WI38 (cell line): ENCODE results near the gene GSS.

Experiments used
- H3K4me3 ChIP-seq: 2 replicates; pipeline ENCODE4 v1.5.1; 2011; ENCODE audit warnings: low read depth, mild to moderate bottlenecking, control low read depth, low read length
- TF ChIP-seq, protein P1 (sequence below): IDR thresholded peaks from 2 replicates; pipeline ENCODE4 v1.5.1; 2012; ENCODE audit warnings: low read depth, mild to moderate bottlenecking, control low read depth, low read length

GSS gene

DNA sequence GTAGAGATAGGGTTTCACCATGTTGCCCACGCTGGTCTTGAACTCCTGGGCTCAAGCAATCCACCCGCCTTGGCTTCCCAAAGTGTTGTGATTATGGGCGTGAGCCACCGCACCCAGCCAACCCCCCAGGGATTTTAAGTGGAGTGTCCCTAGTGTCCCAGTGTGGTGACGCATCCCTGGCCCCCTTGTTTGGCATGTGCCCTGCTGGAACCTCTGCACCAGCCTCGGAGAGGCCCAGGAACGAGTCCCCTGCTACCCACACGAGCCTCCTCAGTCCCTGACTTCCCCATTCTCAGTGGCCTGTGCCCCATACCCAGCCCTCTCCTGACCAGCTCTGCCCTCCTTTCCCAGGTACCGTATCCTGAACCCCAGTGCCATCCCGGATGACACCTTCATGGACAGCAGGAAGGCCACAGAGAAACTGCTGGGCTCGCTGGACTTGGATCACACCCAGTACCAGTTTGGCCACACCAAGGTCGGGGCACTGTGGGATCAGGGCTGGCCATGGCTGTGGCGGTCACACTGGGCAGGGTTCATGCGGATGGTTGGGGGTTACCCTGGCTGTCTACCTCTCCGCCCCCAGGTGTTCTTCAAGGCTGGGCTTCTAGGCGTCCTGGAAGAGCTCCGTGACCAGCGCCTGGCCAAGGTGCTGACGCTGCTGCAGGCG, 37.3 kb upstream of the GSS start:
- TF ChIP-seq, protein P1, sequence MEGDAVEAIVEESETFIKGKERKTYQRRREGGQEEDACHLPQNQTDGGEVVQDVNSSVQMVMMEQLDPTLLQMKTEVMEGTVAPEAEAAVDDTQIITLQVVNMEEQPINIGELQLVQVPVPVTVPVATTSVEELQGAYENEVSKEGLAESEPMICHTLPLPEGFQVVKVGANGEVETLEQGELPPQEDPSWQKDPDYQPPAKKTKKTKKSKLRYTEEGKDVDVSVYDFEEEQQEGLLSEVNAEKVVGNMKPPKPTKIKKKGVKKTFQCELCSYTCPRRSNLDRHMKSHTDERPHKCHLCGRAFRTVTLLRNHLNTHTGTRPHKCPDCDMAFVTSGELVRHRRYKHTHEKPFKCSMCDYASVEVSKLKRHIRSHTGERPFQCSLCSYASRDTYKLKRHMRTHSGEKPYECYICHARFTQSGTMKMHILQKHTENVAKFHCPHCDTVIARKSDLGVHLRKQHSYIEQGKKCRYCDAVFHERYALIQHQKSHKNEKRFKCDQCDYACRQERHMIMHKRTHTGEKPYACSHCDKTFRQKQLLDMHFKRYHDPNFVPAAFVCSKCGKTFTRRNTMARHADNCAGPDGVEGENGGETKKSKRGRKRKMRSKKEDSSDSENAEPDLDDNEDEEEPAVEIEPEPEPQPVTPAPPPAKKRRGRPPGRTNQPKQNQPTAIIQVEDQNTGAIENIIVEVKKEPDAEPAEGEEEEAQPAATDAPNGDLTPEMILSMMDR = no peak
- H3K4me3 ChIP-seq = no peak overlapping the region

- H3K4me3 ChIP-seq = no peak overlapping the region
- TF ChIP-seq, protein P1 = no peak
These were observed 35.1 kb upstream of the GSS start for GRCh38 chr20:34990661-34991214.

- H3K4me3 ChIP-seq = no peak overlapping the region
- TF ChIP-seq, protein P1 = no peak
These were observed 34.6 kb upstream of the GSS start for GRCh38 chr20:34990231-34990630.

- no peak overlapping the region for H3K4me3 ChIP-seq
- TF ChIP-seq, protein P1 = no peak
These were observed 34.1 kb upstream of the GSS start for GRCh38 chr20:34989670-34990069.

DNA sequence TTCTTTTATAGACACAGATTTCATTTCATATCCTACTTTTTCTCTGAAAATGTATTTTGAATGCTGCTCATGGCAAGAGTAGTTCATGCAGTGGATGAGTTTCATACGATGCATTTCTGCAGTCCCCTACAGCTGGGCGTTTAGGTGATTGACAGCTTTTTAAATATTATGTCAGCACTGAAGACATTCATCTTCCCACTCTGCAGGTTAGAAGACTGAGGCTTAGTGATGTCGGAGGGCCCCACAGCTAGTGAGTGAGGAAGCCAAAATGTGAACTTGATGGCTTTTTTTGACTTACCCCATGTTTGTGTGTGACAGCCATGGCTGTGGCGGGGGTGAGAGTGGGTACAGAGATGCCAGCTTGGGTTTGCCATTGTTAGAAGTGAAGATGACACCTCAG, 33.5 kb upstream of the GSS start:
- H3K4me3 ChIP-seq = no peak overlapping the region
- TF ChIP-seq, protein P1 = no peak

GRCh38 chr20:34988191-34988540, 32.6 kb upstream of the GSS start:
- no peak overlapping the region for H3K4me3 ChIP-seq
- TF ChIP-seq, protein P1 = no peak

DNA sequence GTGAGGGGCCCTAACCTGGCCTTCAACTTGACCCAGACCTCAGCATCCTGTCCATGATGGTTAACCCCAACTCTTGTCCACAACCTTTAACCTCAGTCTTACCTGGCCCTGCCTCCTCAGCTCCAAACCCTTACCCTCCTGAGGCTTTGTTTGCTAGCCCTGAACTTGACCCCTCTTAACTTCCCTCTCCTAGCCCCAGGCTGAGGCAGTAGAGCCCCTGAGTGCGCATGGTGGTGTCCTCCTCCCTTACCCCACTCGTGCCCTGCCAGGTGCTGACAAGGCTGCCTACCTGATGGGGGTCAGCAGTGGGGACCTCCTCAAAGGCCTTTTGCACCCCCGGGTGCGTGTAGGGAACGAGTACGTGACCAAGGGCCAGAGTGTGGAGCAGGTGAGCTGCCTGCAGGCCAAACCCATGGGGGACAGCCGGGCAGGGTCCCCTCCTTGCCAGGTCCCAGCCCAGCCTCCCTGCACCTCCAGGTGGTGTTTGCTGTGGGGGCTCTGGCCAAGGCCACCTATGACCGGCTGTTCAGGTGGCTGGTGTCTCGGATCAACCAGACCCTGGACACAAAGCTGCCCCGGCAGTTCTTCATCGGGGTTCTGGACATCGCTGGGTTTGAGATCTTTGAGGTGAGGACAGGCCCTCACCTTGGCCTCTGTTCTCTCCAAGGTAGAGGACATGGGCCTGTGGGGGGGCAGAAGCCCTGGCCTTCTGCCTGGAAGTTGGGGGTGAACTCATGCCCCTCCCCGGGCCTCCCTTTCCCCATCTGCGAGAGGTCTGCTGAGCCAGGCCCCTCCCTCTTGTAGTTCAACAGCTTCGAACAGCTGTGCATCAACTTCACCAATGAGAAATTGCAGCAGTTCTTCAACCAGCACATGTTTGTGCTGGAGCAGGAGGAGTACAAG, 31.9 kb upstream of the GSS start:
- no peak overlapping the region for H3K4me3 ChIP-seq
- TF ChIP-seq, protein P1 = no peak
